ENCODE data around the gene ZNF12. TPM values are rescaled to one million over a fixed set of nuclear protein-coding genes. Genes with fewer than 3 reads are reported as not detected.

Gene ZNF12
- polyA plus RNA-seq, 1 of the 3 experiments (the other 2 are of a cell fraction): 9.5 TPM

DNA sequence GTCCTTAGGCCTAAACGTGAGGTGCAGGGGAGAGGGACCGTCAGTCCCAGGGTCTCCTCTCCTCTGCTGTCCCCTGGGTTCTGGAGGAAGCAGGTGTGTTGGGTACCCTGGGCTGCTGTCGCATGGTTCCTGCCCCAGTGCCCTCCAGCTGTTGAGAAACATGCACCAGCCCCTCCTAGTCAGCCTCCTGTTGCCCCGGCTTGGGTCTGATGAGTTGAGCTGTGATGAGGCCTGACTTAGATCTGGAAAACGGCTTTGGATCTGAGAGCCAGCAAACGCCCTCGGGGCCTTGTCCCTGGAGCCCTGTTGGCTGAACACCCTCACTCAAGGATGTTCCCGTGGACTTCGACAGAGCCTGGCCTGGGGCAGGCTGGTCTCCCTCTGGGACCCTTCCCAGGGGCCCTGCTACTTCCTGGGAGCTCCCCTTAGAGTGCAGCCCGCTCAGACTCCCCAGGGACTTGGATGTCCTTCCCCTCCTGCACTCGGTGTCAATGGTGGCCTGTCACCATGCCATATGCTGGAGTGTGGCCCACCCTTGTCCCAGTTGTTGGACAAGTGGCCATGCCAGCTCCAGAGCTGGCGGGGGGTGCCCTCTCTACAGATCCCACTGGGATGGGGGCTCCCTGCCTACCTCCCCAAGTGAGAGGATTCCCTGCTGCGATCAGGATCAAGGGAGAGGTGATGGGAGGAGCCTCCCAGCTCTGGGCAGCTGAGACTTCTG, 57.3 kb downstream of the ZNF12 start:
- no peak overlapping the region; a peak in 1 of 4 replicates for H3K4me3 ChIP-seq (ENCODE audit: low read depth in 2 of 2, low read length in 1 of 2)
- no peak overlapping the region for H3K4me2 ChIP-seq
- CTCF ChIA-PET: interaction anchor here (0.7 to 2.8 kb wide), 3 partner anchors 10 to 58 kb away, joined by 3 to 12 read pairs (median 3); no protein-coding TSS in a partner anchor
- peak; percentile 36 for DNase-seq
- H2AFZ ChIP-seq (ENCODE audit: low read depth): no peak overlapping the region
- no peaks in the 10 kb centered on the region for H3K27me3 ChIP-seq (ENCODE audit: insufficient read depth)
- H3F3A ChIP-seq (replicated peaks; ENCODE audit: insufficient read depth): no peaks in the 10 kb centered on the region
- TF ChIP-seq NFIC (IDR thresholded peaks at IDR 0.05; ENCODE audit: borderline replicate concordance) (no peak), CHD2 (IDR thresholded peaks at IDR 0.05; ENCODE audit: low read length, partially characterized antibody) (no peak), TEAD4 (IDR thresholded peaks at IDR 0.05; ENCODE audit: borderline replicate concordance, insufficient read depth) (no peak), MEF2A (IDR thresholded peaks at IDR 0.05; ENCODE audit: borderline replicate concordance, low read depth) (no peak), MXI1 (IDR thresholded peaks at IDR 0.05; ENCODE audit: low read depth, low read length) (no peak), NRF1 (IDR thresholded peaks at IDR 0.05; ENCODE audit: low read depth, low read length) (no peak), GABPA (IDR thresholded peaks at IDR 0.05; ENCODE audit: low read depth) (no peak), SMC3 (IDR thresholded peaks at IDR 0.05; ENCODE audit: low read depth, low read length) (no peak)
- TF ChIP-seq, protein P1, sequence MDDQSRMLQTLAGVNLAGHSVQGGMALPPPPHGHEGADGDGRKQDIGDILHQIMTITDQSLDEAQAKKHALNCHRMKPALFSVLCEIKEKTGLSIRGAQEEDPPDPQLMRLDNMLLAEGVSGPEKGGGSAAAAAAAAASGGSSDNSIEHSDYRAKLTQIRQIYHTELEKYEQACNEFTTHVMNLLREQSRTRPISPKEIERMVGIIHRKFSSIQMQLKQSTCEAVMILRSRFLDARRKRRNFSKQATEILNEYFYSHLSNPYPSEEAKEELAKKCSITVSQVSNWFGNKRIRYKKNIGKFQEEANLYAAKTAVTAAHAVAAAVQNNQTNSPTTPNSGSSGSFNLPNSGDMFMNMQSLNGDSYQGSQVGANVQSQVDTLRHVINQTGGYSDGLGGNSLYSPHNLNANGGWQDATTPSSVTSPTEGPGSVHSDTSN (IDR thresholded peaks at IDR 0.05): no peak
- TF ChIP-seq, protein P2, sequence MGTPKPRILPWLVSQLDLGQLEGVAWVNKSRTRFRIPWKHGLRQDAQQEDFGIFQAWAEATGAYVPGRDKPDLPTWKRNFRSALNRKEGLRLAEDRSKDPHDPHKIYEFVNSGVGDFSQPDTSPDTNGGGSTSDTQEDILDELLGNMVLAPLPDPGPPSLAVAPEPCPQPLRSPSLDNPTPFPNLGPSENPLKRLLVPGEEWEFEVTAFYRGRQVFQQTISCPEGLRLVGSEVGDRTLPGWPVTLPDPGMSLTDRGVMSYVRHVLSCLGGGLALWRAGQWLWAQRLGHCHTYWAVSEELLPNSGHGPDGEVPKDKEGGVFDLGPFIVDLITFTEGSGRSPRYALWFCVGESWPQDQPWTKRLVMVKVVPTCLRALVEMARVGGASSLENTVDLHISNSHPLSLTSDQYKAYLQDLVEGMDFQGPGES (IDR thresholded peaks at IDR 0.05; ENCODE audit: low read depth, low read length): no peak
- TF ChIP-seq, protein P3, sequence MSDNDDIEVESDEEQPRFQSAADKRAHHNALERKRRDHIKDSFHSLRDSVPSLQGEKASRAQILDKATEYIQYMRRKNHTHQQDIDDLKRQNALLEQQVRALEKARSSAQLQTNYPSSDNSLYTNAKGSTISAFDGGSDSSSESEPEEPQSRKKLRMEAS (IDR thresholded peaks at IDR 0.05; ENCODE audit: low read depth): no peak
- TF ChIP-seq, protein P4, sequence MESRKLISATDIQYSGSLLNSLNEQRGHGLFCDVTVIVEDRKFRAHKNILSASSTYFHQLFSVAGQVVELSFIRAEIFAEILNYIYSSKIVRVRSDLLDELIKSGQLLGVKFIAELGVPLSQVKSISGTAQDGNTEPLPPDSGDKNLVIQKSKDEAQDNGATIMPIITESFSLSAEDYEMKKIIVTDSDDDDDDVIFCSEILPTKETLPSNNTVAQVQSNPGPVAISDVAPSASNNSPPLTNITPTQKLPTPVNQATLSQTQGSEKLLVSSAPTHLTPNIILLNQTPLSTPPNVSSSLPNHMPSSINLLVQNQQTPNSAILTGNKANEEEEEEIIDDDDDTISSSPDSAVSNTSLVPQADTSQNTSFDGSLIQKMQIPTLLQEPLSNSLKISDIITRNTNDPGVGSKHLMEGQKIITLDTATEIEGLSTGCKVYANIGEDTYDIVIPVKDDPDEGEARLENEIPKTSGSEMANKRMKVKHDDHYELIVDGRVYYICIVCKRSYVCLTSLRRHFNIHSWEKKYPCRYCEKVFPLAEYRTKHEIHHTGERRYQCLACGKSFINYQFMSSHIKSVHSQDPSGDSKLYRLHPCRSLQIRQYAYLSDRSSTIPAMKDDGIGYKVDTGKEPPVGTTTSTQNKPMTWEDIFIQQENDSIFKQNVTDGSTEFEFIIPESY (IDR thresholded peaks at IDR 0.05; ENCODE audit: borderline replicate concordance, low read depth): no peak
- TF ChIP-seq, protein P5, sequence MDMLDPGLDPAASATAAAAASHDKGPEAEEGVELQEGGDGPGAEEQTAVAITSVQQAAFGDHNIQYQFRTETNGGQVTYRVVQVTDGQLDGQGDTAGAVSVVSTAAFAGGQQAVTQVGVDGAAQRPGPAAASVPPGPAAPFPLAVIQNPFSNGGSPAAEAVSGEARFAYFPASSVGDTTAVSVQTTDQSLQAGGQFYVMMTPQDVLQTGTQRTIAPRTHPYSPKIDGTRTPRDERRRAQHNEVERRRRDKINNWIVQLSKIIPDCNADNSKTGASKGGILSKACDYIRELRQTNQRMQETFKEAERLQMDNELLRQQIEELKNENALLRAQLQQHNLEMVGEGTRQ (IDR thresholded peaks at IDR 0.05; ENCODE audit: borderline replicate concordance, low read depth, low read length): no peak
- no peak overlapping the region for H3K27ac ChIP-seq (ENCODE audit: low read depth in 2 of 2, low read length in 1 of 2)
- H3K79me2 ChIP-seq (ENCODE audit: insufficient read depth): peaks cover 8% of the 10 kb centered on the region; the same call in 1 of the 2 replicates
- H3K4me1 ChIP-seq (ENCODE audit: control insufficient read depth in 1 of 2, insufficient read depth in 2 of 2, low read depth in 1 of 2, low read length in 1 of 2): no peaks in the 10 kb centered on the region
- H3K9me2 ChIP-seq: no peaks in the 10 kb centered on the region
- H3K36me3 ChIP-seq (replicated peaks in 1 of 2; ENCODE audit: control insufficient read depth in 1 of 2, insufficient read depth in 2 of 2, low read length in 1 of 2): peaks cover 41 to 84% of the 10 kb centered on the region in 2 experiments
- POLR2A ChIA-PET: no interaction called here
- H4K20me1 ChIP-seq (ENCODE audit: insufficient read depth): peaks cover 20% of the 10 kb centered on the region; the same call in 1 of the 2 replicates
- no peaks in the 10 kb centered on the region for H3K9me3 ChIP-seq
- no peak overlapping the region for H3K9ac ChIP-seq
- 94% methylated on average over 8 of the region's 13 CpGs for WGBS (ENCODE audit: low lambda C conversion rate)
